H1 (cell line): ENCODE results near the gene ETV4. TPM values are rescaled to one million over a fixed set of nuclear protein-coding genes. Genes with fewer than 3 reads are reported as not detected.

Source experiments
- CTCF ChIA-PET: fragments of 300-600 bp; sonication (Branson Sonifier 250); formaldehyde crosslinking; loops from one replicate; lab custom pipeline; 2021; ENCODE audit not compliant: partially characterized antibody; lab: Charles Lee
- POLR2A ChIA-PET: fragments of 300-600 bp; sonication (Branson Sonifier 250); formaldehyde crosslinking; loops from one replicate; lab custom pipeline; 2021; ENCODE audit warnings: inconsistent platforms; ENCODE audit not compliant: partially characterized antibody; lab: Charles Lee
- DNase-seq, 2 experiments: peaks; one replicate each; pipeline versions ENCODE4 v3.0.0 to v3.0.0-alpha.2; 2010 to 2022; ENCODE audit warnings: low spot score in 2 of 2, low read depth in 1 of 2, mixed read lengths in 1 of 2
- FAIRE-seq: peaks from 2 replicates; lab custom pipeline; 2011; peaks lifted over from hg19 to GRCh38; lab: Jason Lieb, UNC
- H2AFZ ChIP-seq: 2 replicates; pipeline ENCODE4 v1.8.1; 2012; ENCODE audit warnings: low read length, inconsistent platforms
- H2AK5ac ChIP-seq: 2 replicates; pipeline ENCODE4 v1.6.1; 2013; ENCODE audit warnings: low read depth, low read length
- H2BK120ac ChIP-seq: replicated peaks from 2 replicates; pipeline ENCODE3; 2013; ENCODE audit warnings: low read depth, low read length, inconsistent platforms
- H2BK12ac ChIP-seq: 2 replicates; pipeline ENCODE4 v1.6.1; 2013; ENCODE audit warnings: low read depth, low read length
- H2BK15ac ChIP-seq: 2 replicates; pipeline ENCODE4 v1.6.1; 2013; ENCODE audit warnings: low read length
- H2BK20ac ChIP-seq: 2 replicates; pipeline ENCODE4 v1.6.1; 2013; ENCODE audit warnings: low read length
- H2BK5ac ChIP-seq: 2 replicates; pipeline ENCODE4 v1.6.1; 2013; ENCODE audit warnings: low read depth, low read length
- H3K14ac ChIP-seq: 2 replicates; pipeline ENCODE4 v1.6.1; 2013; ENCODE audit warnings: inconsistent platforms; ENCODE audit not compliant: insufficient read length
- H3K18ac ChIP-seq: 2 replicates; pipeline ENCODE4 v1.6.1; 2013; ENCODE audit warnings: low read length; ENCODE audit errors: extremely low read depth
- H3K23ac ChIP-seq: 2 replicates; pipeline ENCODE4 v1.6.1; 2013; ENCODE audit warnings: inconsistent platforms; ENCODE audit not compliant: insufficient read length
- H3K23me2 ChIP-seq: 2 replicates; pipeline ENCODE4 v1.6.1; 2013; ENCODE audit warnings: low read depth, low read length
- H3K27ac ChIP-seq: 2 replicates; pipeline ENCODE4 v1.6.1; 2011; ENCODE audit warnings: low read depth, low read length, inconsistent platforms
- H3K27me3 ChIP-seq, 4 experiments: replicated peaks in 1 of 4; 1 replicate in 1 of 4; 2 replicates in 3 of 4; pipeline versions ENCODE4 v1.6.1 to v1.8.1; 2011 to 2013; ENCODE audit warnings: low read length in 3 of 4, mild to moderate bottlenecking in 3 of 4, inconsistent platforms in 2 of 4, mixed read lengths in 2 of 4, moderate library complexity in 1 of 4; ENCODE audit not compliant: control insufficient read depth in 3 of 4, insufficient read depth in 3 of 4; ENCODE audit errors: extremely low read depth in 1 of 4
- H3K36me3 ChIP-seq, 4 experiments: 2 replicates each; pipeline versions ENCODE4 v1.6.1 to v1.8.1; 2011 to 2013; ENCODE audit warnings: mild to moderate bottlenecking in 4 of 4, low read length in 3 of 4, moderate library complexity in 2 of 4, control low read depth in 1 of 4, inconsistent platforms in 1 of 4; ENCODE audit not compliant: insufficient read depth in 4 of 4, control insufficient read depth in 2 of 4
- H3K4ac ChIP-seq: replicated peaks from 2 replicates; pipeline ENCODE3; 2013; ENCODE audit warnings: low read length, low read depth, mixed read lengths, inconsistent platforms; ENCODE audit not compliant: insufficient read length
- H3K4me1 ChIP-seq, 4 experiments: replicated peaks in 1 of 4; 1 replicate in 1 of 4; 2 replicates in 3 of 4; pipeline versions ENCODE4 v1.6.1 to v1.8.1; 2011 to 2013; ENCODE audit warnings: low read length in 3 of 4, inconsistent platforms in 2 of 4, mixed read lengths in 1 of 4; ENCODE audit not compliant: insufficient read depth in 4 of 4, control insufficient read depth in 3 of 4
- H3K4me2 ChIP-seq, 2 experiments: 2 replicates each; pipeline versions ENCODE4 v1.6.1 to v1.8.1; 2011 to 2013; ENCODE audit warnings: low read depth in 2 of 2, low read length in 2 of 2, control low read depth in 1 of 2, inconsistent platforms in 1 of 2, mild to moderate bottlenecking in 1 of 2; ENCODE audit not compliant: insufficient read depth in 1 of 2
- H3K4me3 ChIP-seq, 4 experiments: fragments of 200-600, 300-600 bp in 1 of 4; sonication (generic), shearing (Covaris generic), sonication (Bioruptor Twin) in 1 of 4; 2 replicates each; pipeline versions ENCODE4 v1.5.1 to v1.8.1; 2011 to 2016; ENCODE audit warnings: low read length in 4 of 4, low read depth in 3 of 4, control low read depth in 2 of 4, inconsistent platforms in 2 of 4, mild to moderate bottlenecking in 2 of 4, mixed read lengths in 1 of 4, moderate library complexity in 1 of 4; ENCODE audit not compliant: insufficient read depth in 2 of 4; ENCODE audit errors: extremely low read depth in 1 of 4
- H3K56ac ChIP-seq: replicated peaks from 2 replicates; pipeline ENCODE3; 2013; ENCODE audit warnings: low read depth, mild to moderate bottlenecking, mixed read lengths, low read length, inconsistent platforms; ENCODE audit not compliant: insufficient read length
- H3K79me1 ChIP-seq: 2 replicates; pipeline ENCODE4 v1.6.1; 2013; ENCODE audit warnings: low read depth, low read length, control low read depth
- H3K79me2 ChIP-seq, 2 experiments: 2 replicates each; pipeline versions ENCODE4 v1.6.1 to v1.8.1; 2012 to 2013; ENCODE audit warnings: low read length in 2 of 2, mild to moderate bottlenecking in 2 of 2, inconsistent platforms in 1 of 2; ENCODE audit not compliant: insufficient read depth in 2 of 2, control insufficient read depth in 1 of 2
- H3K9ac ChIP-seq, 4 experiments: replicated peaks in 1 of 4; 1 replicate in 1 of 4; 2 replicates in 3 of 4; pipeline versions ENCODE4 v1.6.1 to v1.8.1; 2011 to 2013; ENCODE audit warnings: low read depth in 3 of 4, low read length in 3 of 4, control low read depth in 2 of 4, mild to moderate bottlenecking in 2 of 4, moderate library complexity in 2 of 4, inconsistent platforms in 1 of 4; ENCODE audit errors: extremely low read depth in 1 of 4
- H3K9me3 ChIP-seq, 2 experiments: 2 replicates each; pipeline versions ENCODE4 v1.6.1 to v1.8.1; 2012 to 2013; ENCODE audit warnings: mild to moderate bottlenecking in 2 of 2, moderate library complexity in 2 of 2, control low read depth in 1 of 2, inconsistent platforms in 1 of 2, low read depth in 1 of 2, low read length in 1 of 2, mixed read lengths in 1 of 2; ENCODE audit not compliant: insufficient read depth in 2 of 2
- H4K20me1 ChIP-seq, 2 experiments: replicated peaks in 1 of 2; 2 replicates each; pipeline versions ENCODE3 to v1.8.1; 2011 to 2013; ENCODE audit warnings: inconsistent platforms in 2 of 2, low read length in 2 of 2, mild to moderate bottlenecking in 1 of 2; ENCODE audit not compliant: insufficient read depth in 2 of 2, control insufficient read depth in 1 of 2
- H4K5ac ChIP-seq: 2 replicates; pipeline ENCODE4 v1.6.1; 2013; ENCODE audit warnings: low read length, low read depth, mixed read lengths, inconsistent platforms; ENCODE audit not compliant: insufficient read length
- H4K8ac ChIP-seq: 2 replicates; pipeline ENCODE4 v1.8.0; 2013; ENCODE audit warnings: mild to moderate bottlenecking, moderate library complexity, low read length, inconsistent platforms; ENCODE audit not compliant: insufficient read depth; ENCODE audit errors: extremely low read depth
- H4K91ac ChIP-seq: replicated peaks from 2 replicates; pipeline ENCODE3; 2013; ENCODE audit warnings: low read length, mixed read lengths, inconsistent platforms; ENCODE audit not compliant: insufficient read length
- CBX5 ChIP-seq: fragments of 300-800, 300-1000 bp; sonication (generic); IDR thresholded peaks from 2 replicates; pipeline ENCODE4 v1.7.1; 2016; ENCODE audit warnings: antibody characterized with exemption, low read length, low read depth
- CREB1 ChIP-seq: IDR thresholded peaks from 2 replicates; pipeline ENCODE4 v1.6.1; 2012; ENCODE audit warnings: inconsistent platforms
- EGR1 ChIP-seq: IDR thresholded peaks from 2 replicates; pipeline ENCODE4 v1.6.1; 2011; ENCODE audit warnings: low read depth, low read length, borderline replicate concordance
- GTF2F1 ChIP-seq: IDR thresholded peaks from 2 replicates; pipeline ENCODE4 v1.6.1; 2012; ENCODE audit warnings: low read depth, low read length, improper control_type of control experiment, borderline replicate concordance
- MAFK ChIP-seq: IDR thresholded peaks from 2 replicates; pipeline ENCODE4 v1.6.1; 2012; ENCODE audit warnings: low read depth, mild to moderate bottlenecking, improper control_type of control experiment, low read length
- TBP ChIP-seq: IDR thresholded peaks from 2 replicates; pipeline ENCODE4 v1.6.1; 2011; ENCODE audit warnings: low read depth, low read length, improper control_type of control experiment
- TCF12 ChIP-seq: IDR thresholded peaks from 2 replicates; pipeline ENCODE4 v1.6.1; 2011; ENCODE audit warnings: low read depth, mild to moderate bottlenecking, low read length
- WGBS, 2 experiments: shearing (Covaris generic) in 1 of 2; methylation state at CpG; one replicate each; pipeline versions ENCODE4 v1.1.6 to v1.1.7; 2013 to 2015; ENCODE audit warnings: low lambda C conversion rate in 2 of 2, mixed read lengths in 2 of 2, inconsistent platforms in 1 of 2, low coverage in 1 of 2, missing lambda C conversion rate in 1 of 2; ENCODE audit not compliant: insufficient replicate concordance in 2 of 2, insufficient coverage in 1 of 2, insufficient read length in 1 of 2; ENCODE audit errors: extremely low coverage in 1 of 2, missing lambda C conversion rate in 1 of 2; 5-methylcytosine and 5-hydroxymethylcytosine counted together
- polyA plus RNA-seq, 7 experiments: library from polyadenylated mRNA; depleted of rRNA in 3 of 7; stranded (reverse) in 5 of 7; unstranded in 2 of 7; fragments of >200 nt in 5 of 7; fragments of 200-250 nt in 2 of 7; gene quantifications; 1 replicate in 5 of 7; 2 replicates in 1 of 7; 4 replicates in 1 of 7; pipeline versions ENCODE4 v1.2.1 to v1.2.3, GENCODE V29; 2011 to 2013; ENCODE audit warnings: missing spikeins in 2 of 7, mixed read lengths in 2 of 7
- total RNA-seq: library from RNA; stranded (reverse); fragmentation: NEBNext Ultra II Directional; extraction: Animal tissue kit (Norgen Biotek cat#: 25700); gene quantifications from 2 replicates; pipeline ENCODE4 v1.2.1, GENCODE V29; 2021

ETV4 gene
- total and polyA plus RNA-seq, 2 of the 8 experiments (the other 6 are each of a cell fraction or from before 2014, with no cell fraction given): 75.2 to 143 TPM

GRCh38 chr17:43529947-43530287, 16.2 kb downstream of the ETV4 start:
- Histone ChIP-seq H3K36me3 (peaks cover under 1 to 15% (median 8%) of the 10 kb centered on the region in 4 experiments; a peak in 6 of 8 replicates), H2BK15ac (no peak overlapping the region), H4K20me1 (peaks cover 2% of the 10 kb centered on the region in 2 experiments), H4K8ac (no peak overlapping the region), H3K79me1 (peaks cover 2% of the 10 kb centered on the region; the same call in 1 of the 2 replicates), H3K27ac (peak overlapping the region; percentile 89), H3K9me3 (no peaks in the 10 kb centered on the region), H3K56ac (no peak overlapping the region), H3K4me2 (peak overlapping the region; percentile 81 to 93), H2BK20ac (0 out of 2 replicates have a peak overlapping the region, but pooled peaks have one; percentile 40), H3K4me1 (peaks cover 18 to 46% (median 23%) of the 10 kb centered on the region in 4 experiments), H3K79me2 (no peaks in the 10 kb centered on the region), H2AFZ (no peak overlapping the region), H3K9ac (peak overlapping the region in 2 of 4 experiments; percentile 25 to 68; a peak in 2 of 7 replicates), H3K23me2 (peaks cover 4% of the 10 kb centered on the region; the same call in 1 of the 2 replicates), H2BK120ac (no peak overlapping the region), H3K4ac (peak overlapping the region; percentile 40), H3K23ac (no peak overlapping the region), H2AK5ac (peak overlapping the region; percentile 99; the same call in 1 of the 2 replicates), H4K5ac (no peak overlapping the region), H3K4me3 (peak overlapping the region in 2 of 4 experiments; percentile 39 to 59; a peak in 3 of 8 replicates), H2BK12ac (peak overlapping the region; percentile 99), H3K27me3 (no peaks in the 10 kb centered on the region), H4K91ac (peak overlapping the region; percentile 46), H3K18ac (peak overlapping the region; percentile 93; the same call in 1 of the 2 replicates), H3K14ac (no peak overlapping the region), H2BK5ac (peak overlapping the region; percentile 99; the same call in 1 of the 2 replicates)
- DNase-seq: no peak
- no peak for FAIRE-seq
- no peak for TF ChIP-seq EGR1
- TF ChIP-seq TBP: no peak
- TF ChIP-seq CREB1: no peak
- no peak for TF ChIP-seq GTF2F1
- no peak for TF ChIP-seq TCF12
- TF ChIP-seq CBX5: no peak
- no peak for TF ChIP-seq MAFK
- POLR2A ChIA-PET: interaction anchor here (0.8 to 12.6 kb wide), 17 partner anchors 8 to 173 kb away, joined by 3 to 345 read pairs (median 4); partner anchors contain the start of gene ETV4
- WGBS, 2 experiments: 82% methylated on average over 5 of the region's 6 CpGs; no CpG with 5 or more reads in 1 of the 2 experiments
- CTCF ChIA-PET: interaction anchor here (1.4 to 2.4 kb wide), 5 partner anchors 10 to 230 kb away, joined by 3 to 5 read pairs (median 4); no protein-coding TSS in a partner anchor
